Panc1 (cell line): ENCODE measurements around the gene MBTPS2. TPM values are rescaled to one million over a fixed set of nuclear protein-coding genes. Genes with fewer than 3 reads are reported as not detected.
"Not testable (repeated sequence)": the region's sequence is repeated elsewhere in the genome, so short reads cannot be mapped to it uniquely, and the experiment has no call there.

Experiments
- ATAC-seq: fragments of 200-7000 bp; cut with Tn5 transposase; 2 replicates; pipeline ENCODE4 v1.9.1; 2020; ENCODE audit warnings: mild to moderate bottlenecking, moderate library complexity
- BruUV-seq: library from RNA; stranded (reverse); fragments of 400-500 nt; replicated peaks from 2 replicates; lab custom pipeline; 2021; lab: Mats Ljungman, UMichigan
- CTCF ChIA-PET: fragments of 300-600 bp; sonication (Branson Sonifier 250); formaldehyde crosslinking; loops from one replicate; lab custom pipeline; 2022; ENCODE audit warnings: antibody characterized with exemption; lab: Charles Lee
- POLR2A ChIA-PET: fragments of 300-600 bp; sonication (Branson Sonifier 250); formaldehyde crosslinking; loops from one replicate; lab custom pipeline; 2022; ENCODE audit warnings: antibody characterized with exemption; lab: Charles Lee
- DNase-seq: peaks from one replicate; pipeline ENCODE4 v3.0.0-alpha.2; 2010; ENCODE audit warnings: low read depth, low spot score
- H3K27ac ChIP-seq: 2 replicates; pipeline ENCODE4 v1.5.1; 2011; ENCODE audit warnings: mild to moderate bottlenecking, low read length, inconsistent platforms
- H3K27me3 ChIP-seq: fragments of 200-500 bp; sonication (Bioruptor generic); 2 replicates; pipeline ENCODE4 v1.6.0; 2014; ENCODE audit warnings: low read length, inconsistent platforms; ENCODE audit not compliant: control insufficient read depth, insufficient read depth
- H3K36me3 ChIP-seq: fragments of 200-500 bp; sonication (Bioruptor generic); 2 replicates; pipeline ENCODE4 v1.5.1; 2014; ENCODE audit warnings: inconsistent platforms, mild to moderate bottlenecking, low read length, moderate library complexity; ENCODE audit not compliant: control insufficient read depth, insufficient read depth
- H3K4me1 ChIP-seq: 2 replicates; pipeline ENCODE4 v1.5.1; 2011; ENCODE audit warnings: inconsistent platforms, mild to moderate bottlenecking, low read length, moderate library complexity; ENCODE audit not compliant: control insufficient read depth, insufficient read depth
- H3K4me3 ChIP-seq, 2 experiments: 2 replicates each; pipeline ENCODE4 v1.5.1; 2011 to 2012; ENCODE audit warnings: low read depth in 2 of 2, low read length in 2 of 2, mild to moderate bottlenecking in 2 of 2, inconsistent platforms in 1 of 2, moderate library complexity in 1 of 2
- H3K9me3 ChIP-seq: fragments of 200-500 bp; sonication (Bioruptor generic); 2 replicates; pipeline ENCODE4 v1.5.1; 2014; ENCODE audit warnings: low read depth, mild to moderate bottlenecking, inconsistent platforms, low read length, moderate library complexity; ENCODE audit not compliant: control insufficient read depth, insufficient read depth
- CTCF ChIP-seq: fragments of 450-650 bp; IDR thresholded peaks from 2 replicates; pipeline ENCODE4 v1.5.1; 2017; ENCODE audit warnings: mild to moderate bottlenecking
- POLR2AphosphoS5 ChIP-seq: IDR thresholded peaks from 2 replicates; pipeline ENCODE4 v1.6.1; 2012; ENCODE audit warnings: mild to moderate bottlenecking, low read depth, low read length, moderate library complexity
- REST ChIP-seq, 2 experiments: IDR thresholded peaks; 2 replicates each; pipeline ENCODE4 v1.6.1; 2011 to 2012; ENCODE audit warnings: low read depth in 2 of 2, control low read depth in 1 of 2, low read length in 1 of 2, mild to moderate bottlenecking in 1 of 2, moderate library complexity in 1 of 2; ENCODE audit not compliant: insufficient read depth in 1 of 2
- SIN3A ChIP-seq: IDR thresholded peaks from 2 replicates; pipeline ENCODE4 v1.6.1; 2012; ENCODE audit warnings: low read depth, mild to moderate bottlenecking, low read length, moderate library complexity, borderline replicate concordance; ENCODE audit not compliant: insufficient read depth
- TCF7L2 ChIP-seq: IDR thresholded peaks from 2 replicates; pipeline ENCODE4 v1.6.1; 2011; ENCODE audit warnings: mild to moderate bottlenecking, low read depth, low read length, inconsistent platforms
- in situ Hi-C: cut with HindIII; loops from 2 replicates; pipeline ENCODE4 v1.10.0; 2016; ENCODE audit warnings: low sequenced_read_pairs, low pct_unique_long_range_greater_than_20kb
- intact Hi-C: fragments of 100-400 bp; cut with micrococcal nuclease; formaldehyde crosslinking; loops from one replicate; pipeline ENCODE4 v1.10.0; 2022; ENCODE audit not compliant: unreplicated experiment
- total RNA-seq: library from RNA; stranded (reverse); gene quantifications from one replicate; pipeline ENCODE4 v1.2.1, GENCODE V29; 2021; ENCODE audit not compliant: unreplicated experiment

Gene MBTPS2
- total RNA-seq, 1 experiment from 2014 or later: 13.5 TPM

GRCh38 chrX:21873063-21873775 is 33.8 kb downstream of the MBTPS2 start:
- Histone ChIP-seq H3K9me3 (no peaks in the 10 kb centered on the region), H3K36me3 (no peaks in the 10 kb centered on the region), H3K27me3 (no peaks in the 10 kb centered on the region), H3K4me1 (no peaks in the 10 kb centered on the region), H3K4me3 (no peak overlapping the region), H3K27ac (no peak overlapping the region)
- intact Hi-C loops (no loop called here), in situ Hi-C loops (no loop called here)
- DNase-seq: no peak
- CTCF ChIA-PET: interaction anchor here (0.6 kb wide), 1 partner anchor 31 kb away, joined by 3 read pairs; no protein-coding TSS in a partner anchor
- no TSS peak for BruUV-seq
- no peak for ATAC-seq
- TF ChIP-seq REST (IDR thresholded peaks at IDR 0.05; ENCODE audit: insufficient read depth in 1 of 2, low read depth in 2 of 2, low read length in 1 of 2) (no peak), POLR2AphosphoS5 (no peak), SIN3A (no peak), TCF7L2 (no peak)
- POLR2A ChIA-PET: no interaction called here

GRCh38 chrX:21874182-21874581 is 34.8 kb downstream of the MBTPS2 start:
- H3K27ac ChIP-seq, H3K27me3 ChIP-seq, POLR2A ChIA-PET, in situ Hi-C loops, intact Hi-C loops, DNase-seq, ATAC-seq, H3K9me3 ChIP-seq, H3K4me3 ChIP-seq, H3K36me3 ChIP-seq, BruUV-seq, H3K4me1 ChIP-seq: not testable (repeated sequence)
- CTCF ChIA-PET: interaction anchor here (0.6 kb wide), 1 partner anchor 37 kb away, joined by 4 read pairs; no protein-coding TSS in a partner anchor

GRCh38 chrX:21875013-21875412 is 35.6 kb downstream of the MBTPS2 start:
- intact Hi-C loops: no loop called here
- Histone ChIP-seq H3K4me1 (no peaks in the 10 kb centered on the region), H3K27me3 (no peaks in the 10 kb centered on the region), H3K4me3 (no peak overlapping the region), H3K9me3 (no peaks in the 10 kb centered on the region), H3K27ac (no peak overlapping the region), H3K36me3 (no peaks in the 10 kb centered on the region)
- TF ChIP-seq REST (IDR thresholded peaks at IDR 0.05; ENCODE audit: insufficient read depth in 1 of 2, low read depth in 2 of 2, low read length in 1 of 2): no peak
- TF ChIP-seq TCF7L2: no peak
- no peak for TF ChIP-seq POLR2AphosphoS5
- TF ChIP-seq SIN3A: no peak
- TF ChIP-seq CTCF: no peak
- ChIA-PET POLR2A (no interaction called here), CTCF (no interaction called here)
- BruUV-seq: no TSS peak
- no peak for ATAC-seq
- in situ Hi-C loops: no loop called here
- no peak for DNase-seq
